ENCODE data around the gene PLD2.
"Not testable (repeated sequence)": the region's sequence is repeated elsewhere in the genome, so short reads cannot be mapped to it uniquely, and the experiment has no call there.

Gene PLD2

GRCh38 chr17:4837471-4838308, 30.7 kb downstream of the PLD2 start:
- no peak for DNase-seq

- no peak for DNase-seq
Observed at GRCh38 chr17:4838309-4838785, 31.4 kb downstream of the PLD2 start.

GRCh38 chr17:4839221-4839620, 32.3 kb downstream of the PLD2 start:
- DNase-seq: no peak

GRCh38 chr17:4839965-4840892, 33.3 kb downstream of the PLD2 start:
- DNase-seq: no peak

GRCh38 chr17:4840893-4841242, 33.9 kb downstream of the PLD2 start:
- DNase-seq: no peak

GRCh38 chr17:4842376-4842775, 35.4 kb downstream of the PLD2 start:
- DNase-seq: no peak

GRCh38 chr17:4843321-4844000, 36.5 kb downstream of the PLD2 start:
- DNase-seq: no peak

- DNase-seq: no peak
Observed at GRCh38 chr17:4845118-4845517, 38.2 kb downstream of the PLD2 start.

- no peak for DNase-seq
Observed at GRCh38 chr17:4846635-4847390, 39.9 kb downstream of the PLD2 start.

GRCh38 chr17:4849011-4849536, 42.1 kb downstream of the PLD2 start:
- DNase-seq: no peak

- DNase-seq: no peak
Observed at GRCh38 chr17:4850246-4850645, 43.3 kb downstream of the PLD2 start.

- DNase-seq: no peak
Observed at GRCh38 chr17:4851084-4851483, 44.1 kb downstream of the PLD2 start.

GRCh38 chr17:4852567-4853207, 45.7 kb downstream of the PLD2 start:
- DNase-seq: no peak

GRCh38 chr17:4853208-4853671, 46.3 kb downstream of the PLD2 start:
- no peak for DNase-seq

- DNase-seq: no peak
Observed at GRCh38 chr17:4854111-4854681, 47.2 kb downstream of the PLD2 start.

GRCh38 chr17:4856271-4856936, 49.5 kb downstream of the PLD2 start:
- DNase-seq: no peak

GRCh38 chr17:4856937-4857314, 50.0 kb downstream of the PLD2 start:
- DNase-seq: no peak

GRCh38 chr17:4857347-4857746, 50.4 kb downstream of the PLD2 start:
- not testable (repeated sequence) for DNase-seq

- no peak for DNase-seq
Observed at GRCh38 chr17:4858068-4858881, 51.3 kb downstream of the PLD2 start.

- DNase-seq: no peak
Observed at GRCh38 chr17:4858882-4859260, 51.9 kb downstream of the PLD2 start.
